ENCODE data around the gene PTP4A2.

PTP4A2 gene

GRCh38 chr1:31938184-31938975 is at the start of gene PTP4A2:
PTP4A2 (minus strand) TSS chr1:31938368; CDS start chr1:31919065, 19,303 bp downstream.
- peak; percentile 82 to 90 for DNase-seq

GRCh38 chr1:31987135-31987619 is 49.0 kb upstream of the PTP4A2 start:
- no peak for DNase-seq

GRCh38 chr1:31985430-31985829 is 47.3 kb upstream of the PTP4A2 start:
- no peak for DNase-seq

- peak; percentile 30 to 39 for DNase-seq
Observed at GRCh38 chr1:31984419-31985347, 46.5 kb upstream of the PTP4A2 start.

- no peak for DNase-seq
Observed at GRCh38 chr1:31981972-31982371, 43.8 kb upstream of the PTP4A2 start.

GRCh38 chr1:31981456-31981839 is 43.3 kb upstream of the PTP4A2 start:
- DNase-seq, result no peak

GRCh38 chr1:31980835-31981455 is 42.8 kb upstream of the PTP4A2 start:
- no peak for DNase-seq

- no peak for DNase-seq
Observed at GRCh38 chr1:31978843-31979400, 40.8 kb upstream of the PTP4A2 start.

- DNase-seq, result no peak
Observed at GRCh38 chr1:31977385-31978131, 39.4 kb upstream of the PTP4A2 start.

- no peak for DNase-seq
Observed at GRCh38 chr1:31976401-31976800, 38.2 kb upstream of the PTP4A2 start.

GRCh38 chr1:31970873-31971272 is 32.7 kb upstream of the PTP4A2 start:
- no peak for DNase-seq

GRCh38 chr1:31961536-31961935 is 23.4 kb upstream of the PTP4A2 start:
- no peak for DNase-seq

- DNase-seq, result no peak
Observed at GRCh38 chr1:31959521-31960340, 21.6 kb upstream of the PTP4A2 start.

GRCh38 chr1:31957701-31958674 is 19.8 kb upstream of the PTP4A2 start:
- peak; percentile 60 to 63 for DNase-seq

- DNase-seq, result peak; percentile 81 to 83
Observed at GRCh38 chr1:31955917-31956736, 18.0 kb upstream of the PTP4A2 start.

- DNase-seq, result no peak
Observed at GRCh38 chr1:31954607-31955283, 16.6 kb upstream of the PTP4A2 start.

- DNase-seq, result no peak
Observed at GRCh38 chr1:31952825-31953220, 14.7 kb upstream of the PTP4A2 start.

- DNase-seq, result no peak
Observed at GRCh38 chr1:31951276-31951675, 13.1 kb upstream of the PTP4A2 start.

All from stimulated activated CD4-positive, alpha-beta T cell treated with anti-CD3 and anti-CD28 coated beads, Interleukin-2, amount 100 ng/mL, for 24 hours (primary cell).